ENCODE results near the gene FZD2. TPM values are rescaled to one million over a fixed set of nuclear protein-coding genes. Genes with fewer than 3 reads are reported as not detected.

Gene FZD2
- total RNA-seq, 1 donor, result 15.9 TPM

GRCh38 chr17:44572801-44573200 lies 15.5 kb downstream of the FZD2 start:
- Histone ChIP-seq H3K4me1 (ENCODE audit: insufficient read depth, low read length) (peaks cover 2% of the 10 kb centered on the region), H4K20me1 (ENCODE audit: insufficient read depth, low read length) (no peaks in the 10 kb centered on the region), H3K4me2 (ENCODE audit: insufficient read depth, low read length) (no peak overlapping the region), H2AFZ (ENCODE audit: low read length) (no peak overlapping the region), H3K36me3 (ENCODE audit: insufficient read depth, low read length) (no peaks in the 10 kb centered on the region), H3K4me3 (ENCODE audit: insufficient read depth, low read length) (no peak overlapping the region), H3K27me3 (ENCODE audit: insufficient read depth, low read length) (no peaks in the 10 kb centered on the region), H3K27ac (ENCODE audit: low read depth, low read length) (no peak overlapping the region), H3K79me2 (ENCODE audit: insufficient read depth, low read length) (no peaks in the 10 kb centered on the region), H3K9me3 (ENCODE audit: low read depth, low read length) (no peaks in the 10 kb centered on the region)
- TF ChIP-seq CTCF (IDR thresholded peaks at IDR 0.05; ENCODE audit: extremely low read depth, low read depth, low read length), result no peak
- DNase-seq (ENCODE audit: insufficient read length, low spot score, missing footprints), result no peak

GRCh38 chr17:44575403-44575802 lies 18.1 kb downstream of the FZD2 start:
- Histone ChIP-seq H4K20me1 (ENCODE audit: insufficient read depth, low read length) (no peaks in the 10 kb centered on the region), H3K79me2 (ENCODE audit: insufficient read depth, low read length) (no peaks in the 10 kb centered on the region), H3K9me3 (ENCODE audit: low read depth, low read length) (no peaks in the 10 kb centered on the region), H3K27me3 (ENCODE audit: insufficient read depth, low read length) (peaks cover 21% of the 10 kb centered on the region), H3K4me1 (ENCODE audit: insufficient read depth, low read length) (no peaks in the 10 kb centered on the region), H2AFZ (ENCODE audit: low read length) (no peak overlapping the region), H3K4me3 (ENCODE audit: insufficient read depth, low read length) (no peak overlapping the region), H3K36me3 (ENCODE audit: insufficient read depth, low read length) (no peaks in the 10 kb centered on the region), H3K4me2 (ENCODE audit: insufficient read depth, low read length) (no peak overlapping the region), H3K27ac (ENCODE audit: low read depth, low read length) (no peak overlapping the region)
- DNase-seq (ENCODE audit: insufficient read length, low spot score, missing footprints), result peak; percentile 5
- TF ChIP-seq CTCF (IDR thresholded peaks at IDR 0.05; ENCODE audit: extremely low read depth, low read depth, low read length), result no peak

- no peaks in the 10 kb centered on the region for H3K36me3 ChIP-seq (ENCODE audit: insufficient read depth, low read length)
- H3K4me1 ChIP-seq (ENCODE audit: insufficient read depth, low read length), result no peaks in the 10 kb centered on the region
- no peak overlapping the region for H3K27ac ChIP-seq (ENCODE audit: low read depth, low read length)
- no peak overlapping the region for H3K4me2 ChIP-seq (ENCODE audit: insufficient read depth, low read length)
- TF ChIP-seq CTCF (IDR thresholded peaks at IDR 0.05; ENCODE audit: extremely low read depth, low read depth, low read length), result no peak
- H3K27me3 ChIP-seq (ENCODE audit: insufficient read depth, low read length), result peaks cover 26% of the 10 kb centered on the region
- H3K79me2 ChIP-seq (ENCODE audit: insufficient read depth, low read length), result no peaks in the 10 kb centered on the region
- no peak overlapping the region for H3K4me3 ChIP-seq (ENCODE audit: insufficient read depth, low read length)
- no peaks in the 10 kb centered on the region for H3K9me3 ChIP-seq (ENCODE audit: low read depth, low read length)
- no peak overlapping the region for H2AFZ ChIP-seq (ENCODE audit: low read length)
- DNase-seq (ENCODE audit: insufficient read length, low spot score, missing footprints), result peak; percentile 15
- no peaks in the 10 kb centered on the region for H4K20me1 ChIP-seq (ENCODE audit: insufficient read depth, low read length)
Measured at GRCh38 chr17:44578947-44579346, 21.7 kb downstream of the FZD2 start.

GRCh38 chr17:44581868-44582267 lies 24.6 kb downstream of the FZD2 start:
- Histone ChIP-seq H3K9me3 (ENCODE audit: low read depth, low read length) (no peaks in the 10 kb centered on the region), H3K4me2 (ENCODE audit: insufficient read depth, low read length) (no peak overlapping the region), H3K79me2 (ENCODE audit: insufficient read depth, low read length) (no peaks in the 10 kb centered on the region), H3K27me3 (ENCODE audit: insufficient read depth, low read length) (peaks cover 26% of the 10 kb centered on the region), H3K4me3 (ENCODE audit: insufficient read depth, low read length) (no peak overlapping the region), H3K36me3 (ENCODE audit: insufficient read depth, low read length) (no peaks in the 10 kb centered on the region), H3K4me1 (ENCODE audit: insufficient read depth, low read length) (peaks cover 2% of the 10 kb centered on the region), H4K20me1 (ENCODE audit: insufficient read depth, low read length) (no peaks in the 10 kb centered on the region), H3K27ac (ENCODE audit: low read depth, low read length) (no peak overlapping the region), H2AFZ (ENCODE audit: low read length) (no peak overlapping the region)
- peak; percentile 37 for TF ChIP-seq CTCF (IDR thresholded peaks at IDR 0.05; ENCODE audit: extremely low read depth, low read depth, low read length)
- DNase-seq (ENCODE audit: insufficient read length, low spot score, missing footprints), result peak; percentile 80
